HCT116 (cell line): ENCODE measurements around the gene COPS9. TPM values are rescaled to one million over a fixed set of nuclear protein-coding genes. Genes with fewer than 3 reads are reported as not detected.

ENCODE experiments used
- ATAC-seq: fragments of 200-7000 bp; cut with Tn5 transposase; 2 replicates; pipeline ENCODE4 v1.9.1; 2020; ENCODE audit warnings: mild to moderate bottlenecking, moderate library complexity
- Bru-seq: library from RNA; stranded (reverse); fragments of 400-500 nt; gene quantifications from one replicate; lab custom pipeline; 2021; lab: Mats Ljungman, UMichigan
- BruChase-seq, 2 experiments: library from RNA; stranded (reverse); fragments of 400-500 nt; gene quantifications; one replicate each; lab custom pipeline; 2021; lab: Mats Ljungman, UMichigan
- BruUV-seq: library from RNA; stranded (reverse); fragments of 400-500 nt; replicated peaks from 2 replicates; lab custom pipeline; 2021; lab: Mats Ljungman, UMichigan
- CTCF ChIA-PET: fragments of 300-600 bp; sonication (Branson Sonifier 250); formaldehyde crosslinking; loops from one replicate; lab custom pipeline; 2021; ENCODE audit warnings: antibody characterized with exemption; lab: Charles Lee
- POLR2A ChIA-PET: fragments of 300-600, 350-600 bp; sonication (Branson Sonifier 250); formaldehyde crosslinking; loops from one replicate; lab custom pipeline; 2021; ENCODE audit warnings: antibody characterized with exemption; lab: Charles Lee
- RAD21 ChIA-PET, 2 experiments: fragments of 300-600 bp; sonication (Branson Sonifier 250); formaldehyde crosslinking; loops; one replicate each; lab custom pipeline; 2023; ENCODE audit warnings: low total read pairs in 2 of 2; ENCODE audit not compliant: uncharacterized antibody in 2 of 2, unreplicated experiment in 2 of 2, low non-redundant PET in 1 of 2; lab: Charles Lee
- DNase-seq: peaks from one replicate; pipeline ENCODE4 v3.0.0-alpha.2; 2010; ENCODE audit warnings: low read depth, low spot score
- H2AFZ ChIP-seq: fragments of 200-600 bp; shearing (Covaris generic), sonication (generic); 2 replicates; pipeline ENCODE4 v1.6.1; 2017; ENCODE audit warnings: low read depth, mixed run types, mixed read lengths, antibody characterized with exemption, low read length; ENCODE audit not compliant: poor library complexity, severe bottlenecking
- H3K27ac ChIP-seq: 2 replicates; pipeline ENCODE4 v1.5.1; 2012; ENCODE audit warnings: low read depth, low read length
- H3K27me3 ChIP-seq: fragments of 200-600 bp; sonication (generic); 2 replicates; pipeline ENCODE4 v1.6.1; 2016; ENCODE audit warnings: mixed run types, low read length, mixed read lengths; ENCODE audit not compliant: insufficient read depth
- H3K36me3 ChIP-seq, 2 experiments: fragments of 200-500 bp in 1 of 2; fragments of 200-600 bp in 1 of 2; sonication (Bioruptor generic) in 1 of 2; sonication (generic) in 1 of 2; 2 replicates each; pipeline versions ENCODE4 v1.5.1 to v1.6.1; 2014 to 2016; ENCODE audit warnings: low read length in 2 of 2, inconsistent platforms in 1 of 2, mixed read lengths in 1 of 2, mixed run types in 1 of 2; ENCODE audit not compliant: insufficient read depth in 2 of 2, control insufficient read depth in 1 of 2
- H3K4me1 ChIP-seq, 2 experiments: fragments of 200-600 bp in 1 of 2; sonication (generic) in 1 of 2; 2 replicates each; pipeline versions ENCODE4 v1.5.1 to v1.6.1; 2012 to 2017; ENCODE audit warnings: low read length in 2 of 2, inconsistent platforms in 1 of 2, mild to moderate bottlenecking in 1 of 2, mixed read lengths in 1 of 2, mixed run types in 1 of 2, moderate library complexity in 1 of 2; ENCODE audit not compliant: insufficient read depth in 2 of 2, control insufficient read depth in 1 of 2
- H3K4me2 ChIP-seq: fragments of 200-600 bp; sonication (generic); 2 replicates; pipeline ENCODE4 v1.6.1; 2017; ENCODE audit warnings: mixed run types, low read length, mixed read lengths
- H3K4me3 ChIP-seq, 2 experiments: fragments of 200-600 bp in 1 of 2; sonication (generic) in 1 of 2; replicated peaks in 1 of 2; 2 replicates each; pipeline ENCODE4 v1.5.1; 2011 to 2016; ENCODE audit warnings: low read length in 2 of 2, control low read depth in 1 of 2, low read depth in 1 of 2, mild to moderate bottlenecking in 1 of 2, mixed read lengths in 1 of 2, mixed run types in 1 of 2
- H3K79me2 ChIP-seq: fragments of 200-600 bp; sonication (generic); 2 replicates; pipeline ENCODE4 v1.6.1; 2017; ENCODE audit warnings: mild to moderate bottlenecking, mixed run types, low read length, moderate library complexity, mixed read lengths; ENCODE audit not compliant: insufficient read depth
- H3K9ac ChIP-seq: fragments of 200-600 bp; sonication (generic); 2 replicates; pipeline ENCODE4 v1.6.1; 2016; ENCODE audit warnings: low read length, mixed read lengths
- H3K9me2 ChIP-seq: fragments of 200-600 bp; sonication (generic), shearing (Covaris generic); 2 replicates; pipeline ENCODE4 v1.6.1; 2017; ENCODE audit warnings: mixed run types, mild to moderate bottlenecking, moderate library complexity; ENCODE audit not compliant: insufficient read depth
- H3K9me3 ChIP-seq, 2 experiments: fragments of 200-500 bp in 1 of 2; fragments of 200-600 bp in 1 of 2; sonication (Bioruptor generic) in 1 of 2; sonication (generic) in 1 of 2; 2 replicates each; pipeline ENCODE4 v1.6.1; 2014 to 2017; ENCODE audit warnings: low read length in 2 of 2, mixed read lengths in 2 of 2, inconsistent platforms in 1 of 2, low read depth in 1 of 2, mild to moderate bottlenecking in 1 of 2, mixed run types in 1 of 2, moderate library complexity in 1 of 2; ENCODE audit not compliant: control insufficient read depth in 1 of 2, insufficient read depth in 1 of 2
- H4K20me1 ChIP-seq: fragments of 200-600 bp; sonication (generic), shearing (Covaris generic); 2 replicates; pipeline ENCODE4 v1.6.1; 2017; ENCODE audit warnings: mixed run types, mild to moderate bottlenecking, moderate library complexity; ENCODE audit not compliant: insufficient read depth
- CBX3 ChIP-seq: IDR thresholded peaks from 2 replicates; pipeline ENCODE4 v1.6.1; 2012; ENCODE audit warnings: low read depth
- EGR1 ChIP-seq: IDR thresholded peaks from 2 replicates; pipeline ENCODE4 v1.6.1; 2012; ENCODE audit warnings: low read depth
- ELF1 ChIP-seq: IDR thresholded peaks from 2 replicates; pipeline ENCODE4 v1.6.1; 2012; ENCODE audit warnings: low read depth, borderline replicate concordance
- JUND ChIP-seq: IDR thresholded peaks from 2 replicates; pipeline ENCODE4 v1.6.1; 2012
- POLR2A ChIP-seq: IDR thresholded peaks from 2 replicates; pipeline ENCODE4 v1.7.0; 2011; ENCODE audit warnings: borderline replicate concordance; ENCODE audit not compliant: insufficient read depth, insufficient read length; ENCODE audit errors: extremely low read depth
- RAD21 ChIP-seq: IDR thresholded peaks from 2 replicates; pipeline ENCODE4 v1.6.1; 2012; ENCODE audit warnings: low read depth, mild to moderate bottlenecking
- SP1 ChIP-seq: IDR thresholded peaks from 2 replicates; pipeline ENCODE4 v1.6.1; 2012; ENCODE audit warnings: low read depth
- TCF7L2 ChIP-seq: IDR thresholded peaks from 2 replicates; pipeline ENCODE4 v1.7.0; 2011; ENCODE audit warnings: borderline replicate concordance, inconsistent platforms; ENCODE audit not compliant: insufficient read depth, insufficient read length; ENCODE audit errors: extremely low read depth
- YY1 ChIP-seq: IDR thresholded peaks from 2 replicates; pipeline ENCODE4 v1.6.1; 2011; ENCODE audit warnings: low read length, low read depth, moderate library complexity, mild to moderate bottlenecking; ENCODE audit not compliant: insufficient replicate concordance; ENCODE audit errors: extremely low read depth
- ZFX ChIP-seq: fragments of 450-650 bp; IDR thresholded peaks from 2 replicates; pipeline ENCODE4 v1.6.1; 2017
- ZNF274 ChIP-seq: fragments of 200-500 bp; sonication (Bioruptor generic); IDR thresholded peaks from 2 replicates; pipeline ENCODE4 v1.6.1; 2014; ENCODE audit warnings: mild to moderate bottlenecking, low read depth, low read length, inconsistent platforms
- intact Hi-C: fragments of 100-400 bp; cut with micrococcal nuclease; formaldehyde crosslinking; loops from 2 replicates; pipeline ENCODE4 v1.10.0; 2022
- long read RNA-seq: library from polyadenylated mRNA; unstranded; transcript quantifications from one replicate; pipeline ENCODE4 v2.0.0, GENCODE V29; 2021; ENCODE audit not compliant: unreplicated experiment
- polyA plus RNA-seq: library from polyadenylated mRNA; unstranded; fragments of >200 nt; gene quantifications from 2 replicates; pipeline ENCODE4 v1.2.1, GENCODE V29; 2012; ENCODE audit warnings: missing spikeins
- total RNA-seq: library from RNA; stranded (reverse); gene quantifications from one replicate; pipeline ENCODE4 v1.2.1, GENCODE V29; 2021; ENCODE audit not compliant: unreplicated experiment
- TF ChIP-seq, protein P1 (sequence below): IDR thresholded peaks from 2 replicates; pipeline ENCODE4 v1.6.1; 2011; ENCODE audit warnings: mild to moderate bottlenecking, low read length, moderate library complexity; ENCODE audit not compliant: insufficient replicate concordance; ENCODE audit errors: extremely low read depth
- TF ChIP-seq, protein P2 (sequence below): IDR thresholded peaks from 2 replicates; pipeline ENCODE4 v1.6.1; 2012; ENCODE audit warnings: low read depth
- TF ChIP-seq, protein P3 (sequence below), 3 experiments: fragments of 200-600 bp in 1 of 3; sonication (generic) in 1 of 3; IDR thresholded peaks in 2 of 3; conservative IDR thresholded peaks in 1 of 3; 2 replicates each; pipeline ENCODE4 v1.5.1; 2012 to 2017; ENCODE audit warnings: low read depth in 2 of 3, low read length in 2 of 3, antibody characterized with exemption in 1 of 3, borderline replicate concordance in 1 of 3, control low read depth in 1 of 3, mild to moderate bottlenecking in 1 of 3, mixed read lengths in 1 of 3, mixed run types in 1 of 3, moderate library complexity in 1 of 3; ENCODE audit not compliant: insufficient read depth in 1 of 3
- TF ChIP-seq, protein P4 (sequence below): IDR thresholded peaks from 2 replicates; pipeline ENCODE4 v1.6.1; 2012
- TF ChIP-seq, protein P5 (sequence below): IDR thresholded peaks from 2 replicates; pipeline ENCODE4 v1.6.1; 2012

Gene COPS9
- total RNA-seq (111 TPM), Bru-seq, nascent RNA (percentile 71 among the genes with signal in this experiment), BruChase-seq, experiment 1, labeled RNA remaining after a 6-hour chase (percentile 61 among the genes with signal in this experiment), BruChase-seq, experiment 2, labeled RNA remaining after a 2-hour chase (percentile 59 among the genes with signal in this experiment)
- polyA plus RNA-seq, result 92.6 and 147 TPM in 2 replicates
- long read RNA-seq, transcript COPS9-204 (2 exons, 619 nt), result minor isoform, 7 of 53 reads
- long read RNA-seq, transcript COPS9-205 (3 exons, 418 nt), result major isoform, 15 of 53 reads
- long read RNA-seq, partial matches to known transcripts, result 0 of 53 reads
- long read RNA-seq, other reads (novel, unspliced or antisense), result 29 of 53 reads

DNA sequence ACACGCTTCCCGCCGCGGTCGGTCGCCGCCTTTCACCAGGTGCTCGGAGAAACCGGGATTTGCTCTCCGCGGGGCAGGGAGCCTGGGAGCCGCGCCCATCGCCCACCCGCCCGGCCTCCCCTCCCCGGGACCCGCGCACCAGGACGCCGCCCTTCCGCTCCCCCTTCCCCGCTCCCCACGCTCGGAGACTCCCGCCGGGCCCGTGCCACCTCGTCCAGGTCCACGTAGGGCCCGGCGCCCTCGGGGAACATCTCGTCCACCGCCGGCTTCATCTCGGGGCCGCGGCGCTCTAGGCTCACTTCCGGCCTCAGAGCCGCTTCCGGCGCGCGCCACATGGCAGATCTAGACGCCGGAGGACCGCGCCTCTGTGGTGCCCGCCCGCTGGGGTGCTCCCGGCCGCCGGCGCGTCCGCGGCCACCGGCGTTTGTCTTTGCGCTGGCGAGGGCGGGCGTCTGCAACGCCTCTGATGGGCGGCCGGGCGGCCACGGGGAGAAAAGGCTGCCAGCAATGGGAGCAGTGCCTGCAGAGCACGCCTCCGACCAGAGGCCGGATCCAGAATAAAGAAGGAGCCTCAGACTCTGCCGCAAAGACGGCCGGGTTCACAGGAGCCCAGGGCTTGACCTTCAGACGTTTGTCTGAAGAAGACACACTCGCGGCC, at the start of gene COPS9:
COPS9 (minus strand) TSS at position 293 of the 658 bp plus-strand sequence; CDS start at position 272, 21 bp downstream.
- Histone ChIP-seq H3K4me2 (peak within 1 kb of the TSS; percentile 93), H3K36me3 (peaks cover 13 to 16% of the 10 kb centered on the region in 2 experiments; a peak in 3 of 4 replicates), H3K9ac (peak within 1 kb of the TSS; percentile 95), H3K4me1 (peaks cover 7 to 18% of the 10 kb centered on the region in 2 experiments; a peak in 3 of 4 replicates), H3K79me2 (peaks cover 31% of the 10 kb centered on the region), H3K27ac (peak within 1 kb of the TSS; percentile 53; the same call in 1 of the 2 replicates), H3K27me3 (no peaks in the 10 kb centered on the region), H3K9me3 (no peaks in the 10 kb centered on the region), H4K20me1 (no peaks in the 10 kb centered on the region), H3K9me2 (no peaks in the 10 kb centered on the region), H2AFZ (peak within 1 kb of the TSS; percentile 68), H3K4me3 (peak within 1 kb of the TSS; percentile 67 to 99)
- DNase-seq (peak; percentile 61), ATAC-seq (peak; percentile 94)
- ChIA-PET RAD21 (no interaction called here), POLR2A (no interaction called here), CTCF (no interaction called here)
- no TSS peak for BruUV-seq
- intact Hi-C loops, result no loop called here
- TF ChIP-seq SP1 (no peak), EGR1 (no peak), ZFX (peak; percentile 34), ELF1 (no peak; the same call in 1 of the 2 replicates), TCF7L2 (no peak), ZNF274 (no peak), YY1 (peak; percentile 56), POLR2A (no peak), RAD21 (no peak), CBX3 (peak; percentile 68), JUND (no peak; the same call in 1 of the 2 replicates)
- TF ChIP-seq, protein P1, sequence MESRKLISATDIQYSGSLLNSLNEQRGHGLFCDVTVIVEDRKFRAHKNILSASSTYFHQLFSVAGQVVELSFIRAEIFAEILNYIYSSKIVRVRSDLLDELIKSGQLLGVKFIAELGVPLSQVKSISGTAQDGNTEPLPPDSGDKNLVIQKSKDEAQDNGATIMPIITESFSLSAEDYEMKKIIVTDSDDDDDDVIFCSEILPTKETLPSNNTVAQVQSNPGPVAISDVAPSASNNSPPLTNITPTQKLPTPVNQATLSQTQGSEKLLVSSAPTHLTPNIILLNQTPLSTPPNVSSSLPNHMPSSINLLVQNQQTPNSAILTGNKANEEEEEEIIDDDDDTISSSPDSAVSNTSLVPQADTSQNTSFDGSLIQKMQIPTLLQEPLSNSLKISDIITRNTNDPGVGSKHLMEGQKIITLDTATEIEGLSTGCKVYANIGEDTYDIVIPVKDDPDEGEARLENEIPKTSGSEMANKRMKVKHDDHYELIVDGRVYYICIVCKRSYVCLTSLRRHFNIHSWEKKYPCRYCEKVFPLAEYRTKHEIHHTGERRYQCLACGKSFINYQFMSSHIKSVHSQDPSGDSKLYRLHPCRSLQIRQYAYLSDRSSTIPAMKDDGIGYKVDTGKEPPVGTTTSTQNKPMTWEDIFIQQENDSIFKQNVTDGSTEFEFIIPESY, result no peak
- TF ChIP-seq, protein P2, sequence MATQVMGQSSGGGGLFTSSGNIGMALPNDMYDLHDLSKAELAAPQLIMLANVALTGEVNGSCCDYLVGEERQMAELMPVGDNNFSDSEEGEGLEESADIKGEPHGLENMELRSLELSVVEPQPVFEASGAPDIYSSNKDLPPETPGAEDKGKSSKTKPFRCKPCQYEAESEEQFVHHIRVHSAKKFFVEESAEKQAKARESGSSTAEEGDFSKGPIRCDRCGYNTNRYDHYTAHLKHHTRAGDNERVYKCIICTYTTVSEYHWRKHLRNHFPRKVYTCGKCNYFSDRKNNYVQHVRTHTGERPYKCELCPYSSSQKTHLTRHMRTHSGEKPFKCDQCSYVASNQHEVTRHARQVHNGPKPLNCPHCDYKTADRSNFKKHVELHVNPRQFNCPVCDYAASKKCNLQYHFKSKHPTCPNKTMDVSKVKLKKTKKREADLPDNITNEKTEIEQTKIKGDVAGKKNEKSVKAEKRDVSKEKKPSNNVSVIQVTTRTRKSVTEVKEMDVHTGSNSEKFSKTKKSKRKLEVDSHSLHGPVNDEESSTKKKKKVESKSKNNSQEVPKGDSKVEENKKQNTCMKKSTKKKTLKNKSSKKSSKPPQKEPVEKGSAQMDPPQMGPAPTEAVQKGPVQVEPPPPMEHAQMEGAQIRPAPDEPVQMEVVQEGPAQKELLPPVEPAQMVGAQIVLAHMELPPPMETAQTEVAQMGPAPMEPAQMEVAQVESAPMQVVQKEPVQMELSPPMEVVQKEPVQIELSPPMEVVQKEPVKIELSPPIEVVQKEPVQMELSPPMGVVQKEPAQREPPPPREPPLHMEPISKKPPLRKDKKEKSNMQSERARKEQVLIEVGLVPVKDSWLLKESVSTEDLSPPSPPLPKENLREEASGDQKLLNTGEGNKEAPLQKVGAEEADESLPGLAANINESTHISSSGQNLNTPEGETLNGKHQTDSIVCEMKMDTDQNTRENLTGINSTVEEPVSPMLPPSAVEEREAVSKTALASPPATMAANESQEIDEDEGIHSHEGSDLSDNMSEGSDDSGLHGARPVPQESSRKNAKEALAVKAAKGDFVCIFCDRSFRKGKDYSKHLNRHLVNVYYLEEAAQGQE, result no peak
- TF ChIP-seq, protein P3, sequence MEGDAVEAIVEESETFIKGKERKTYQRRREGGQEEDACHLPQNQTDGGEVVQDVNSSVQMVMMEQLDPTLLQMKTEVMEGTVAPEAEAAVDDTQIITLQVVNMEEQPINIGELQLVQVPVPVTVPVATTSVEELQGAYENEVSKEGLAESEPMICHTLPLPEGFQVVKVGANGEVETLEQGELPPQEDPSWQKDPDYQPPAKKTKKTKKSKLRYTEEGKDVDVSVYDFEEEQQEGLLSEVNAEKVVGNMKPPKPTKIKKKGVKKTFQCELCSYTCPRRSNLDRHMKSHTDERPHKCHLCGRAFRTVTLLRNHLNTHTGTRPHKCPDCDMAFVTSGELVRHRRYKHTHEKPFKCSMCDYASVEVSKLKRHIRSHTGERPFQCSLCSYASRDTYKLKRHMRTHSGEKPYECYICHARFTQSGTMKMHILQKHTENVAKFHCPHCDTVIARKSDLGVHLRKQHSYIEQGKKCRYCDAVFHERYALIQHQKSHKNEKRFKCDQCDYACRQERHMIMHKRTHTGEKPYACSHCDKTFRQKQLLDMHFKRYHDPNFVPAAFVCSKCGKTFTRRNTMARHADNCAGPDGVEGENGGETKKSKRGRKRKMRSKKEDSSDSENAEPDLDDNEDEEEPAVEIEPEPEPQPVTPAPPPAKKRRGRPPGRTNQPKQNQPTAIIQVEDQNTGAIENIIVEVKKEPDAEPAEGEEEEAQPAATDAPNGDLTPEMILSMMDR (IDR thresholded peaks at IDR 0.05 in 2 of 3, conservative IDR thresholded peaks at IDR 0.05 in 1 of 3; ENCODE audit: borderline replicate concordance in 1 of 3, insufficient read depth in 1 of 3, low read depth in 2 of 3, low read length in 2 of 3), result no peak
- TF ChIP-seq, protein P4, sequence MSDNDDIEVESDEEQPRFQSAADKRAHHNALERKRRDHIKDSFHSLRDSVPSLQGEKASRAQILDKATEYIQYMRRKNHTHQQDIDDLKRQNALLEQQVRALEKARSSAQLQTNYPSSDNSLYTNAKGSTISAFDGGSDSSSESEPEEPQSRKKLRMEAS, result peak; percentile 78; the same call in 1 of the 2 replicates
- TF ChIP-seq, protein P5, sequence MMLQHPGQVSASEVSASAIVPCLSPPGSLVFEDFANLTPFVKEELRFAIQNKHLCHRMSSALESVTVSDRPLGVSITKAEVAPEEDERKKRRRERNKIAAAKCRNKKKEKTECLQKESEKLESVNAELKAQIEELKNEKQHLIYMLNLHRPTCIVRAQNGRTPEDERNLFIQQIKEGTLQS, result no peak
